Activated T-helper 1 cell treated with anti-CD3 and anti-CD28 coated beads, Interleukin-12 subunit alpha, Interleukin-12 subunit beta, Interleukin-2, Interleukin-4 antibody, amounts not matched to agents 30 ng/mL and 10 ng/mL and 1 ng/mL, durations not matched to agents 14 hours and 24 hours and 36 hours (primary cell): Measurements from ENCODE around the gene ARSI. TPM values are rescaled to one million over a fixed set of nuclear protein-coding genes. Genes with fewer than 3 reads are reported as not detected.
"Not testable (repeated sequence)": the region's sequence is repeated elsewhere in the genome, so short reads cannot be mapped to it uniquely, and the experiment has no call there.

ENCODE experiments used
- DNase-seq: peaks from one replicate; pipeline ENCODE4 v3.0.0; 2021; ENCODE audit warnings: low spot score
- H3K27ac Mint-ChIP-seq: one replicate; pipeline ENCODE4 v1.8.0; 2021; ENCODE audit warnings: mild to moderate bottlenecking, mixed read lengths
- H3K27me3 Mint-ChIP-seq: one replicate; pipeline ENCODE4 v1.8.0; 2022; ENCODE audit warnings: mild to moderate bottlenecking, moderate library complexity, mixed read lengths; ENCODE audit not compliant: insufficient read depth
- H3K36me3 Mint-ChIP-seq: one replicate; pipeline ENCODE4 v1.8.0; 2021; ENCODE audit warnings: low read depth, mixed read lengths
- H3K4me1 Mint-ChIP-seq: one replicate; pipeline ENCODE4 v1.8.0; 2021; ENCODE audit warnings: low read depth, mixed read lengths
- H3K4me3 Mint-ChIP-seq: one replicate; pipeline ENCODE4 v1.8.0; 2021; ENCODE audit warnings: mild to moderate bottlenecking, moderate library complexity, mixed read lengths
- H3K9me3 Mint-ChIP-seq: one replicate; pipeline ENCODE4 v1.8.0; 2021; ENCODE audit warnings: mixed read lengths
- intact Hi-C: fragments of 100-400 bp; cut with micrococcal nuclease; formaldehyde crosslinking; loops from one replicate; pipeline ENCODE4 v1.15.1; 2024
- total RNA-seq: library from RNA; stranded (reverse); gene quantifications from 2 replicates; pipeline ENCODE4 v1.2.3, GENCODE V29; 2022

ARSI gene
- total RNA-seq, 1 donor from 2014 or later: not detected

GRCh38 chr5:150261231-150261630 is 41.5 kb downstream of the ARSI start:
- intact Hi-C loops: no loop called here
- H3K27ac Mint-ChIP-seq: no peak overlapping the region
- no peaks in the 10 kb centered on the region for H3K36me3 Mint-ChIP-seq
- no peaks in the 10 kb centered on the region for H3K9me3 Mint-ChIP-seq
- no peak for DNase-seq
- no peaks in the 10 kb centered on the region for H3K4me1 Mint-ChIP-seq
- no peak overlapping the region for H3K4me3 Mint-ChIP-seq
- no peaks in the 10 kb centered on the region for H3K27me3 Mint-ChIP-seq

- intact Hi-C loops: no loop called here
- no peak for DNase-seq
Measured at GRCh38 chr5:150258130-150258529, 44.6 kb downstream of the ARSI start.

GRCh38 chr5:150257424-150257823 is 45.3 kb downstream of the ARSI start:
- DNase-seq: no peak
- Mint-ChIP-seq H3K27ac (no peak overlapping the region), H3K4me3 (no peak overlapping the region), H3K36me3 (no peaks in the 10 kb centered on the region), H3K9me3 (no peaks in the 10 kb centered on the region), H3K27me3 (peaks cover 2% of the 10 kb centered on the region), H3K4me1 (no peaks in the 10 kb centered on the region)
- intact Hi-C loops: no loop called here

More at GRCh38 chr5:150258130-150258529, 44.6 kb downstream of the ARSI start:
- Mint-ChIP-seq H3K36me3 (no peaks in the 10 kb centered on the region), H3K9me3 (no peaks in the 10 kb centered on the region), H3K27ac (no peak overlapping the region), H3K27me3 (peaks cover 2% of the 10 kb centered on the region), H3K4me3 (no peak overlapping the region), H3K4me1 (no peaks in the 10 kb centered on the region)

- Mint-ChIP-seq H3K36me3 (no peaks in the 10 kb centered on the region), H3K27me3 (peaks cover 2% of the 10 kb centered on the region), H3K27ac (no peak overlapping the region), H3K9me3 (no peaks in the 10 kb centered on the region), H3K4me1 (no peaks in the 10 kb centered on the region), H3K4me3 (no peak overlapping the region)
- intact Hi-C loops: no loop called here
- no peak for DNase-seq
Measured at GRCh38 chr5:150256410-150257064, 46.2 kb downstream of the ARSI start.

GRCh38 chr5:150255659-150256409 is 46.9 kb downstream of the ARSI start:
- Mint-ChIP-seq H3K27ac (no peak overlapping the region), H3K36me3 (no peaks in the 10 kb centered on the region), H3K4me3 (no peak overlapping the region), H3K27me3 (peaks cover 2% of the 10 kb centered on the region), H3K9me3 (no peaks in the 10 kb centered on the region), H3K4me1 (no peaks in the 10 kb centered on the region)
- intact Hi-C loops: no loop called here
- no peak for DNase-seq

GRCh38 chr5:150254774-150255173 is 47.9 kb downstream of the ARSI start:
- Mint-ChIP-seq H3K4me3 (no peak overlapping the region), H3K4me1 (no peaks in the 10 kb centered on the region), H3K27me3 (peaks cover 2% of the 10 kb centered on the region), H3K27ac (no peak overlapping the region), H3K9me3 (no peaks in the 10 kb centered on the region), H3K36me3 (no peaks in the 10 kb centered on the region)
- DNase-seq: no peak
- intact Hi-C loops: no loop called here

GRCh38 chr5:150254363-150254762 is 48.3 kb downstream of the ARSI start:
- intact Hi-C loops: no loop called here
- Mint-ChIP-seq H3K27me3 (peaks cover 2% of the 10 kb centered on the region), H3K36me3 (no peaks in the 10 kb centered on the region), H3K4me3 (no peak overlapping the region), H3K27ac (no peak overlapping the region), H3K4me1 (no peaks in the 10 kb centered on the region), H3K9me3 (no peaks in the 10 kb centered on the region)
- DNase-seq: no peak

GRCh38 chr5:150253416-150254208 is 49.1 kb downstream of the ARSI start:
- H3K9me3 Mint-ChIP-seq: no peaks in the 10 kb centered on the region
- H3K27me3 Mint-ChIP-seq: peaks cover 2% of the 10 kb centered on the region
- intact Hi-C loops: no loop called here

GRCh38 chr5:150252489-150252888 is 50.2 kb downstream of the ARSI start:
- H3K27me3 Mint-ChIP-seq: peaks cover 2% of the 10 kb centered on the region
- no peak for DNase-seq
- H3K4me3 Mint-ChIP-seq: no peak overlapping the region
- no peak overlapping the region for H3K27ac Mint-ChIP-seq
- H3K4me1 Mint-ChIP-seq: no peaks in the 10 kb centered on the region
- intact Hi-C loops: no loop called here
- H3K36me3 Mint-ChIP-seq: no peaks in the 10 kb centered on the region
- no peaks in the 10 kb centered on the region for H3K9me3 Mint-ChIP-seq

More at GRCh38 chr5:150253416-150254208, 49.1 kb downstream of the ARSI start:
- Mint-ChIP-seq H3K4me1 (no peaks in the 10 kb centered on the region), H3K27ac (no peak overlapping the region), H3K4me3 (no peak overlapping the region), H3K36me3 (no peaks in the 10 kb centered on the region)
- DNase-seq: no peak

GRCh38 chr5:150251504-150251903 is 51.2 kb downstream of the ARSI start:
- Mint-ChIP-seq H3K27me3 (peaks cover 2% of the 10 kb centered on the region), H3K36me3 (no peaks in the 10 kb centered on the region), H3K4me1 (no peaks in the 10 kb centered on the region), H3K9me3 (no peaks in the 10 kb centered on the region), H3K27ac (no peak overlapping the region), H3K4me3 (no peak overlapping the region)
- DNase-seq: no peak
- intact Hi-C loops: no loop called here

GRCh38 chr5:150249744-150250143 is 53.0 kb downstream of the ARSI start:
- Mint-ChIP-seq H3K4me1 (no peaks in the 10 kb centered on the region), H3K36me3 (no peaks in the 10 kb centered on the region), H3K9me3 (no peaks in the 10 kb centered on the region), H3K27me3 (peaks cover 2% of the 10 kb centered on the region), H3K4me3 (no peak overlapping the region), H3K27ac (no peak overlapping the region)
- DNase-seq: no peak
- intact Hi-C loops: no loop called here

- peaks cover 2% of the 10 kb centered on the region for H3K27me3 Mint-ChIP-seq
Measured at GRCh38 chr5:150248946-150249345, 53.8 kb downstream of the ARSI start.

GRCh38 chr5:150248493-150248892 is 54.2 kb downstream of the ARSI start:
- H3K27me3 Mint-ChIP-seq, H3K9me3 Mint-ChIP-seq, DNase-seq, intact Hi-C loops, H3K4me1 Mint-ChIP-seq, H3K4me3 Mint-ChIP-seq, H3K27ac Mint-ChIP-seq, H3K36me3 Mint-ChIP-seq: not testable (repeated sequence)

More at GRCh38 chr5:150248946-150249345, 53.8 kb downstream of the ARSI start:
- Mint-ChIP-seq H3K36me3 (no peaks in the 10 kb centered on the region), H3K4me1 (no peaks in the 10 kb centered on the region), H3K4me3 (no peak overlapping the region), H3K9me3 (no peaks in the 10 kb centered on the region), H3K27ac (no peak overlapping the region)
- DNase-seq: no peak
- intact Hi-C loops: no loop called here
